Measurements from ENCODE around the gene ANKRD33B. TPM values are rescaled to one million over a fixed set of nuclear protein-coding genes. Genes with fewer than 3 reads are reported as not detected.

The ANKRD33B gene
- polyA plus RNA-seq, 1 experiment = 4.8 TPM

DNA sequence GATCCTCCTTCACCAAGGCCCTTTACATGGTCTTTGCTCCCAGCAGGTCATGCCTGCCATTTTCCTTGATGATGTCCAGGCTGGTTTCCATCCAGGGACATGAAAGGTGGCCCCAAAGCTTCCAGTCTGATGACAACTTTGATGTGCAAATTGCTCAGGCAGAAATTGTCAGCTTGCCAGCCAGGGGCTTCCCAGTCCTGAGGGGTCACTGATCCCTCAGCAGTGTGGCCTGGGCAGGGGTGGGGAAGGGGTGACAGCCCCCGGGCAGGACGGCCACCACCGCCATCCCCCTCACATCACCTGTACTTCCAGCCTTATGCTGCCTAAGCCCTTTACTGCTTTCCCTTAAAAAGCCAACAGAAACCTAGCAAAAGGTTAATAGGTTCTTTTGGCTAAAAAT lies 96.3 kb downstream of the ANKRD33B start:
- no peak overlapping the region for H3K4me3 ChIP-seq (ENCODE audit: low read depth, low read length)
- H3K27me3 ChIP-seq (ENCODE audit: control insufficient read depth, insufficient read depth, low read length) = no peaks in the 10 kb centered on the region
- CTCF ChIA-PET = no interaction called here
- H3K9me3 ChIP-seq (ENCODE audit: control insufficient read depth, insufficient read depth, low read length) = no peaks in the 10 kb centered on the region
- no peak for TF ChIP-seq CTCF (IDR thresholded peaks at IDR 0.05; ENCODE audit: low read depth, low read length)
- POLR2A ChIA-PET = no interaction called here
- no peak for DNase-seq (ENCODE audit: low read depth, low spot score)
- H3K27ac ChIP-seq (ENCODE audit: low read depth, low read length) = no peak overlapping the region

DNA sequence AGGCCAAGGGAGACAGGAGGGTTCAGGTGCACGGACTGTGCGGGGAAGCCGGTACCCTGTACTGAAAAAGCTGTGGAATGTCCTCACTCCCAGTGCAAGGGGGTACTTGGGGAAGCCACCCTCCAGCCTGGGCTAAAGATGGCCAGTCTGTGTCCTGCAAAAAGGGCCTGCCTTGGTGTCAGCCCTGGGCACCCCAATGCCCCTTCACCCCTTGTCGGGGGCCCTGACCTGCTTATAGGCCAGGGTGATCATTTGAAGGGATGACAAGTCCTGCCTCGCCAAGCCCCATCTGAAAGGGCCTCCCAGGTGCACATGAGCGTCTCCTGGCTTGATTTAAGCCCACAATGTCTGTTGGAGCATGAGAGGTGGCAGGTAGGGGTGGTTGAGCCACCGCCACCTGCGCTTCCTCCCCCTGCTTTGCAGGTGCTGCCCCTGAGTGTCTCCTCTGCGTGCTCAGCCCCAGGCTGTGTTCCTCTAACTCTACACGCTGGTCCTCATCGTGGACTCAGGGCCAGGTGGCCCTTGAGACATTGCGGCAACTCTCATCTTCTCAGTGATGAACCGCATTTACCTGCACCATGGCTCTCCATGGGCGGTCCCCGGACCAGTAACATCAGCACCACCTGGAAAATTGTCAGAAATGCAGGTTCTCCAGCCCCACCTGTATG lies 97.0 kb downstream of the ANKRD33B start:
- no peaks in the 10 kb centered on the region for H3K27me3 ChIP-seq (ENCODE audit: control insufficient read depth, insufficient read depth, low read length)
- ChIA-PET CTCF (no interaction called here), POLR2A (no interaction called here)
- H3K9me3 ChIP-seq (ENCODE audit: control insufficient read depth, insufficient read depth, low read length) = no peaks in the 10 kb centered on the region
- H3K4me3 ChIP-seq (ENCODE audit: low read depth, low read length) = no peak overlapping the region
- no peak overlapping the region for H3K27ac ChIP-seq (ENCODE audit: low read depth, low read length)
- no peak for TF ChIP-seq CTCF (IDR thresholded peaks at IDR 0.05; ENCODE audit: low read depth, low read length)
- DNase-seq (ENCODE audit: low read depth, low spot score) = no peak

DNA sequence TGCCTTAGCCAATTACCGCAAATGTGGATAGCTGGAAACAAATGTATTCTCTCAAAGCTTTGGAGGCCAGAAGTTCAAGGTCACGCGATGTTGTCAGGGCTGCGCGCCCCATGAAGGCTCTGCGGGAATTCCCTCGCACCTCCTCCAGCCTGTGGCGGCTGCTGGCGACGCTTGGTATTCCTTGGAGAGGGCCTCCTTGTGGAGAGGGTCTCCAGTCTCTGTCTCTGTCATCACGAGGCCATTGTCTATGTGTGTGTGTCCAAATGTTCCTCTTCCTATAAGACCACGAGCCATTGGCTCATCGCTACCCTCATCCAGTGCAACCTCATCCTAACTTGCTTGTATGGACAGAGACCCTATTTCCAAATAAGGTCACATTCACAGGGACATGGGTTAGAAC lies 97.5 kb downstream of the ANKRD33B start:
- Histone ChIP-seq H3K27ac (ENCODE audit: low read depth, low read length) (no peak overlapping the region), H3K27me3 (ENCODE audit: control insufficient read depth, insufficient read depth, low read length) (no peaks in the 10 kb centered on the region), H3K4me3 (ENCODE audit: low read depth, low read length) (no peak overlapping the region), H3K9me3 (ENCODE audit: control insufficient read depth, insufficient read depth, low read length) (no peaks in the 10 kb centered on the region)
- no peak for DNase-seq (ENCODE audit: low read depth, low spot score)
- CTCF ChIA-PET = no interaction called here
- TF ChIP-seq CTCF (IDR thresholded peaks at IDR 0.05; ENCODE audit: low read depth, low read length) = no peak
- POLR2A ChIA-PET = no interaction called here

- H3K27me3 ChIP-seq (ENCODE audit: control insufficient read depth, insufficient read depth, low read length) = no peaks in the 10 kb centered on the region
- TF ChIP-seq CTCF (IDR thresholded peaks at IDR 0.05; ENCODE audit: low read depth, low read length) = no peak
- CTCF ChIA-PET = interaction anchor here (2.1 kb wide), 1 partner anchor 210 kb away, joined by 6 read pairs; no protein-coding TSS in a partner anchor
- POLR2A ChIA-PET = no interaction called here
- H3K4me3 ChIP-seq (ENCODE audit: low read depth, low read length) = no peak overlapping the region
- H3K9me3 ChIP-seq (ENCODE audit: control insufficient read depth, insufficient read depth, low read length) = no peaks in the 10 kb centered on the region
- DNase-seq (ENCODE audit: low read depth, low spot score) = no peak
- H3K27ac ChIP-seq (ENCODE audit: low read depth, low read length) = no peak overlapping the region
Measured at GRCh38 chr5:10662083-10662482, 98.2 kb downstream of the ANKRD33B start.

DNA sequence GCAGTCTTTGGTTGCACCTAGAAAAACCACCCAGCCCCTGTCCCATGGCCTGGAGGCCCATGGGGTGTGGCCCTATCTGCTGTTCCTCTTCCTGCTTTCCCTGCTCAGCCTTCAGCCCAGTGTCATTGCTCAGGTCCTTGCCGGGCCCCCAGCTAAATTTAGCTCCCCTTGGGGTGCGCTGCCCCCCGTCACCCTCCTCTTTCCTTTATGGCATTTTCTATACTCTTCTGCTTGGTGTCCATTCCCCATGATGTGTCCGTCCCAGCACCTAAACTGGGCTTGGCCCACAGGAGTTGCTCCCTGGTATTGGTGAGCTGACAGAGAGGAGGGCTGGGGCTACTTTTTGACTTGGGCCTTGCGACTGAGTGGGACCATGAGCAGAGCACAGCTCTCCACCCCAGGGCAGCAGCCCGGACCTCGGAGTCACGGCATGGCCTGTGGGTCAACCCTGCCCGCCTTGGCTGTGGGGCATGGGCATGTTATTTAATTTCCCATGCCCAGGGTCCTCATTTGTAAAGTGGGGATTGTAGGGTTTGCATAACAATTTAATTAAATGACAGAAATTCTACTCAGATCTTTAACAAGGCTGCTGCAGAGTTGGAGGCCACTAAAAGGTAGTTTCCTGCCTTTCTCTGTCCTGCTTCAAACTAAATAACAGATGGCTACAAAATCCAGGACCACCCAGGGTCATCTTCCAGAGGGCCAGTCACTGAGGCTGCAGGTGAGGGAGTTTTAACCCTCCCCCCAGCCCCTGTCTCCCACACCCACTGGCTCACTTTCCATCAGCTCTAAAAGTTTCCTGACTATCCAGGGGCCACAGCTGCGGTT lies 99.0 kb downstream of the ANKRD33B start:
- Histone ChIP-seq H3K27me3 (ENCODE audit: control insufficient read depth, insufficient read depth, low read length) (no peaks in the 10 kb centered on the region), H3K27ac (ENCODE audit: low read depth, low read length) (no peak overlapping the region), H3K4me3 (ENCODE audit: low read depth, low read length) (no peak overlapping the region), H3K9me3 (ENCODE audit: control insufficient read depth, insufficient read depth, low read length) (no peaks in the 10 kb centered on the region; the same call in 1 of the 2 replicates)
- POLR2A ChIA-PET = no interaction called here
- DNase-seq (ENCODE audit: low read depth, low spot score) = no peak
- TF ChIP-seq CTCF (IDR thresholded peaks at IDR 0.05; ENCODE audit: low read depth, low read length) = no peak
- CTCF ChIA-PET = interaction anchor here (1.3 to 2.1 kb wide), 2 partner anchors 16 to 210 kb away, joined by 4 to 6 read pairs; no protein-coding TSS in a partner anchor

All from AG04450 (cell line).